ENCODE measurements around the gene IGFL1. TPM values are rescaled to one million over a fixed set of nuclear protein-coding genes. Genes with fewer than 3 reads are reported as not detected.

Gene IGFL1
- total RNA-seq, 1 donor from 2014 or later: not detected

- no peak overlapping the region for H3K4me3 ChIP-seq
- DNase-seq (no peak), ATAC-seq (no peak)
- intact Hi-C loops (cut with DNase I): no loop called here
- no peaks in the 10 kb centered on the region for H3K9me3 ChIP-seq
- no peak for TF ChIP-seq CTCF (IDR thresholded peaks at IDR 0.05)
- peaks cover 9% of the 10 kb centered on the region for H3K4me1 ChIP-seq
- no peak overlapping the region for H3K27ac ChIP-seq
- no peaks in the 10 kb centered on the region for H3K36me3 ChIP-seq
- H3K27me3 ChIP-seq (ENCODE audit: low read depth): peaks cover 13% of the 10 kb centered on the region
Measured at GRCh38 chr19:46197314-46198070, 32.0 kb upstream of the IGFL1 start.

- no peak overlapping the region for H3K4me3 ChIP-seq
- no peak for DNase-seq
- H3K27me3 ChIP-seq (ENCODE audit: low read depth): peaks cover 13% of the 10 kb centered on the region
- intact Hi-C loops (cut with DNase I): no loop called here
- no peak for ATAC-seq
- no peak overlapping the region for H3K27ac ChIP-seq
- H3K4me1 ChIP-seq: peaks cover 5% of the 10 kb centered on the region
- H3K9me3 ChIP-seq: no peaks in the 10 kb centered on the region
- TF ChIP-seq CTCF (IDR thresholded peaks at IDR 0.05): no peak
- no peaks in the 10 kb centered on the region for H3K36me3 ChIP-seq
Measured at GRCh38 chr19:46198756-46199155, 30.8 kb upstream of the IGFL1 start.

- Histone ChIP-seq H3K36me3 (no peaks in the 10 kb centered on the region), H3K27ac (no peak overlapping the region)
- intact Hi-C loops (cut with DNase I): no loop called here
Measured at GRCh38 chr19:46201454-46202310, 27.9 kb upstream of the IGFL1 start.

GRCh38 chr19:46202426-46202825 lies 27.1 kb upstream of the IGFL1 start:
- intact Hi-C loops (cut with DNase I): no loop called here
- Histone ChIP-seq H3K4me3 (no peak overlapping the region), H3K27ac (no peak overlapping the region), H3K27me3 (ENCODE audit: low read depth) (no peaks in the 10 kb centered on the region), H3K9me3 (no peaks in the 10 kb centered on the region), H3K4me1 (no peaks in the 10 kb centered on the region), H3K36me3 (no peaks in the 10 kb centered on the region)
- no peak for TF ChIP-seq CTCF (IDR thresholded peaks at IDR 0.05)
- ATAC-seq (no peak), DNase-seq (no peak)

More at GRCh38 chr19:46201454-46202310, 27.9 kb upstream of the IGFL1 start:
- H3K4me1 ChIP-seq: no peaks in the 10 kb centered on the region
- no peak for TF ChIP-seq CTCF (IDR thresholded peaks at IDR 0.05)
- peaks cover 5% of the 10 kb centered on the region for H3K27me3 ChIP-seq (ENCODE audit: low read depth)
- DNase-seq (no peak), ATAC-seq (no peak)
- H3K9me3 ChIP-seq: no peaks in the 10 kb centered on the region
- no peak overlapping the region for H3K4me3 ChIP-seq

- Histone ChIP-seq H3K36me3 (no peaks in the 10 kb centered on the region), H3K4me1 (no peaks in the 10 kb centered on the region), H3K4me3 (no peak overlapping the region), H3K9me3 (no peaks in the 10 kb centered on the region), H3K27me3 (ENCODE audit: low read depth) (no peaks in the 10 kb centered on the region), H3K27ac (no peak overlapping the region)
- intact Hi-C loops (cut with DNase I): no loop called here
- DNase-seq: no peak
- ATAC-seq: no peak
- no peak for TF ChIP-seq CTCF (IDR thresholded peaks at IDR 0.05)
Measured at GRCh38 chr19:46202872-46203860, 26.4 kb upstream of the IGFL1 start.
